ENCODE measurements around the gene PDE9A. TPM values are rescaled to one million over a fixed set of nuclear protein-coding genes. Genes with fewer than 3 reads are reported as not detected.
A peak's percentile ranks its signal among the peaks of the same experiment; 100 is the strongest.

Gene PDE9A
- total RNA-seq, 5 donors from 2014 or later (not counting 1 experiment from before 2014, with no cell fraction given) = 11.5 to 18.3 (median 16.1) TPM

- peak overlapping the region in 1 of 2 donors; percentile 22 for H3K27ac Mint-ChIP-seq
- Histone ChIP-seq H3K36me3 (ENCODE audit: control insufficient read depth in 2 of 2, extremely low read depth in 1 of 2, insufficient read depth in 1 of 2, low read length in 1 of 2) (peaks cover 7 to 12% of the 10 kb centered on the region in 2 donors), H3K9me3 (no peaks in the 10 kb centered on the region), H3K27me3 (replicated peaks in 1 of 2; ENCODE audit: control insufficient read depth in 2 of 2, extremely low read depth in 1 of 2, insufficient read depth in 2 of 2, low read length in 1 of 2) (peaks cover 0 to 5% of the 10 kb centered on the region in 2 experiments), H3K4me3 (ENCODE audit: control insufficient read depth in 1 of 2, extremely low read depth in 1 of 2, low read length in 1 of 2) (no peak overlapping the region), H3K27ac (ENCODE audit: low read length) (no peak overlapping the region), H3K4me1 (ENCODE audit: control insufficient read depth in 1 of 2, extremely low read depth in 1 of 2, insufficient read depth in 2 of 2, low read length in 2 of 2) (no peaks in the 10 kb centered on the region)
- H3K4me1 Mint-ChIP-seq = no peaks in the 10 kb centered on the region
- ATAC-seq (replicated peaks in 1 of 4) = no peak
- no peaks in the 10 kb centered on the region for H3K9me3 Mint-ChIP-seq
- POLR2A ChIA-PET = interaction anchor here in 1 of 2 donors (0.6 kb wide), 1 partner anchor 137 kb away, joined by 3 read pairs; no protein-coding TSS in a partner anchor
- H3K4me3 Mint-ChIP-seq = no peak overlapping the region
- CTCF ChIA-PET = no interaction called here
- no peaks in the 10 kb centered on the region for H3K27me3 Mint-ChIP-seq
- no peak for DNase-seq
- WGBS (ENCODE audit: insufficient coverage) = 95% methylated on average over 21 of the region's 27 CpGs
- peaks cover 32% of the 10 kb centered on the region for H3K36me3 Mint-ChIP-seq
Observed at GRCh38 chr21:42766739-42767560, 113.5 kb downstream of the PDE9A start.

DNA sequence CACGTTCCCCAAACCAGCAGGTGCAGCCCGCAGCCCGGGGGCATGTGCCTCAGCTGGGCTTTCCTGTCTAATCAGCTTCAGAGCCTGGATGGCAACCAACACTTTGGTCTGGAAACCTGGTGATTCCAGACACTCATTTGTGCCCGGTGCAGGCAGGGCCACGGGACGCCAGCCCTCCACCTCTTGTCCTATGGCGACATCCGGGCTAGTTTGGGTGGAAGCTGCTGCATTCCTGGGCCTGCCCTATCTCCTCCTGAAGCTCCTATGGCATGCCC is 114.1 kb downstream of the PDE9A start:
- H3K36me3 ChIP-seq (ENCODE audit: control insufficient read depth in 2 of 2, extremely low read depth in 1 of 2, insufficient read depth in 1 of 2, low read length in 1 of 2) = peaks cover 7 to 12% of the 10 kb centered on the region in 2 donors
- 95% methylated on average over 8 of the region's 8 CpGs for whole genome bisulfite sequencing (ENCODE audit: insufficient coverage)
- H3K27ac ChIP-seq (ENCODE audit: low read length) = no peak overlapping the region
- H3K4me1 ChIP-seq (ENCODE audit: control insufficient read depth in 1 of 2, extremely low read depth in 1 of 2, insufficient read depth in 2 of 2, low read length in 2 of 2) = no peaks in the 10 kb centered on the region
- ChIA-PET CTCF (interaction anchor here in 1 of 2 donors (0.5 kb wide), 1 partner anchor 174 kb away, joined by 3 read pairs; no protein-coding TSS in a partner anchor), POLR2A (interaction anchor here in 1 of 2 donors (0.6 kb wide), 1 partner anchor 137 kb away, joined by 3 read pairs; no protein-coding TSS in a partner anchor)
- H3K4me1 Mint-ChIP-seq = no peaks in the 10 kb centered on the region
- no peaks in the 10 kb centered on the region for H3K27me3 Mint-ChIP-seq
- ATAC-seq (replicated peaks in 1 of 4) (no peak), DNase-seq (no peak)
- no peak overlapping the region for H3K27ac Mint-ChIP-seq
- peaks cover 0 to 5% of the 10 kb centered on the region in 2 experiments for H3K27me3 ChIP-seq (replicated peaks in 1 of 2; ENCODE audit: control insufficient read depth in 2 of 2, extremely low read depth in 1 of 2, insufficient read depth in 2 of 2, low read length in 1 of 2)
- H3K9me3 Mint-ChIP-seq = no peaks in the 10 kb centered on the region
- H3K36me3 Mint-ChIP-seq = peaks cover 35% of the 10 kb centered on the region
- H3K4me3 Mint-ChIP-seq = no peak overlapping the region
- H3K4me3 ChIP-seq (ENCODE audit: control insufficient read depth in 1 of 2, extremely low read depth in 1 of 2, low read length in 1 of 2) = no peak overlapping the region
- H3K9me3 ChIP-seq = no peaks in the 10 kb centered on the region

DNA sequence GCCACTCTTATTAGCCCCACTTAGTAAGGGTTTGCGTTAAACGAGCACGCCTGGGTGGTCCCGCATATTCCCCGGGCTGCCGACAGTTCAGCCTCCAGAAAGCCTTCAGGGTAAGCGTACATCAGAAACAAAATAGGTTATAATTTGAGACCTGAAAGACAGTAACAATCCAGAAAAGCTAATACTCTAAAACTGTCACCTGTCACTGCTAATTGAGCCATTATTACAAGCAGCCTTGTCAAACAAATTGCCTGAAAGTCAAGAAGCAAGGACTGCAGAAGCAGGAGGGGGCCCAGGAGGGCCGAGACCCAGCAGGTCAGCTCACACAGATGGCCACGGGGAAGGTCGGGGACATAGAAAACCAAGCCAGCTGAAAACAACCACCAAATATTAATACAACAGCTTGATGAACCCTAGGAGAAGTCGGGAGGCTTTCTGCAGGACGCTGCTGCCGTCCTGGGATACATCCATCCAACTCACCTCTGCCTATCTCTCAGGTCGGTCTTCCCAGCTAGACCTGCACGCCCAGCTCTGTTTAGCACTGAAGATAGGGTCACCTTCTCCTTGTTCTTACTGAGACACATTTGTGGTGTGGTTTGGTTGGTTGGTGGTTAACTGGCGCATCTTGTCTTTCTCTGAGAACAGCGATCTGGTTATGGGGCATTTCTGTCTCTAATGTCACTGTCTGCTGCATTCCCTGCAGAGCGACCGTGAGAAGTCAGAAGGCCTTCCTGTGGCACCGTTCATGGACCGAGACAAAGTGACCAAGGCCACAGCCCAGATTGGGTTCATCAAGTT is 115.1 kb downstream of the PDE9A start:
- CTCF ChIA-PET = no interaction called here

DNA sequence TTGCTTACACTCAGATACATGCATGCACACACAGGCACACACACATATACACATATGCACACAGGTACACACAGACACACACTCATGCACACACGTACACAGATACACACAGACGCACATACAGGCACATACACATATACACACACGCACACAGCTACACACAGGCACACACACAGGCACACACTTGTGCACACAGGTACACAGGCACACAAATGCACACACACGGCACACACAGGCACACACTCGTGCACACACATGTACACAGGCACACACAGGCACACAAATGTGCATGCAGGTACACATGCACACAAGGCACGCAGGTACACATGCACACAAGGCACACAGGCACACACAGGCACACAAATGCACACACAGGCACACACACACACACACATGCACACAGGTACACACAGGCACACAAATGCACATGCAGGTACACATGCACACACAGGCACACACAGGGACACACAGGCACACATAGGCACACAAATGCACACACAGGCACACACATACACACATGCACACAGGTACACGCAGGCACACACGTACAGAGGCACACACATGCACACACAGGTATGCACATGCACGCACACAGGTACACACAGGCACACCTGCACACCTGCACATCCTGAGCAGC is 115.9 kb downstream of the PDE9A start:
- Mint-ChIP-seq H3K4me3 (no peak overlapping the region), H3K36me3 (peaks cover 37% of the 10 kb centered on the region)
- POLR2A ChIA-PET = no interaction called here

More for the DNA sequence above, 115.1 kb downstream of the PDE9A start:
- Mint-ChIP-seq H3K27ac (peak overlapping the region; percentile 75 to 80), H3K4me1 (no peaks in the 10 kb centered on the region), H3K27me3 (no peaks in the 10 kb centered on the region), H3K9me3 (no peaks in the 10 kb centered on the region), H3K4me3 (no peak overlapping the region), H3K36me3 (peaks cover 37% of the 10 kb centered on the region)
- Histone ChIP-seq H3K4me1 (ENCODE audit: control insufficient read depth in 1 of 2, extremely low read depth in 1 of 2, insufficient read depth in 2 of 2, low read length in 2 of 2) (no peaks in the 10 kb centered on the region), H3K36me3 (ENCODE audit: control insufficient read depth in 2 of 2, extremely low read depth in 1 of 2, insufficient read depth in 1 of 2, low read length in 1 of 2) (peaks cover 7 to 12% of the 10 kb centered on the region in 2 donors), H3K27ac (ENCODE audit: low read length) (no peak overlapping the region), H3K4me3 (ENCODE audit: control insufficient read depth in 1 of 2, extremely low read depth in 1 of 2, low read length in 1 of 2) (no peak overlapping the region), H3K27me3 (replicated peaks in 1 of 2; ENCODE audit: control insufficient read depth in 2 of 2, extremely low read depth in 1 of 2, insufficient read depth in 2 of 2, low read length in 1 of 2) (peaks cover 0 to 5% of the 10 kb centered on the region in 2 experiments), H3K9me3 (no peaks in the 10 kb centered on the region)
- WGBS (ENCODE audit: insufficient coverage) = 79% methylated on average over 8 of the region's 21 CpGs
- no peak for ATAC-seq (replicated peaks in 1 of 4)
- POLR2A ChIA-PET = no interaction called here
- DNase-seq = no peak

DNA sequence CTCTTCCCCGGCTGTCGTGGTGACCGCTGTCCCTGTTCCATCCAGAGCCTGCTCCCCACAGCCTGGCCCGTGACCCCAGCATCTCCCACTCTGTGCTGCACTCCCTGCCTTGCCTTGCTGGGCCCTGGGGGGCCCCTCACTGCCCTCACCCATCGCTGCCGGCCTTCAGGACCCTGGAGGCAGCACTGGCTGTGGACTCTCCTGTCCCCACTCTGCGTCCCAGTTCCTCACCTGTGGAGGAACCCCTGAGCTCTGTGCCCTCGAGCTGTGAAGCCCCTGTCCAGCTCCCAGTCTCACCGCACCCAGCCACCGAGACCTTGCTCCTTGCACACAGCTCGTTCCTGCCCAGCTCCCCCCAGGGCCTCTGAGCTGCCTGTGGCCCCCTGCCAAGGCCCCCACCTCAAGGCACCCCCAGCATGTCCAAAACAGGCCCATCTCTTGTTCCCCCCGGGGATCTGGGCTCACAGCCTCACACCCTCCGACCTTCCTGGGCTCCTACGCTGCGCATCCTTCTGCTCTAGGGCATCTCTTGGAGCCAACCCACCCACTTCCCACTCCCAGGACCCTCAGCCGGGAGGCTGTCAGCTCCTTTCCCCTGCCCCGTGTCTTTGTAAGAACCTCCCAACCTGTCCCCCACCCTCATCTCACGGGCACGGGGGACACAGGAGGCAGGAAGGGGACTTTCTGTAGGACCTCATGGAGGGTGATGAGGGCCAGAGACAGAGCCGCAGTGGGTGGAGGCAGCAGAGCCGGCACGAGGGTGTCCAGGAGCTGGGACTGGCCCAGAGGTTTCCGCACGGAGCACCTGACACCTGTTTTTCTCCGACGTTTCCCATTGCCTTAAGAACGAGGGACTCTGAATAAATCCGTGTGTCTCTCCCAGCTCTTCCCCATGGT is 116.6 kb downstream of the PDE9A start:
- POLR2A ChIA-PET = no interaction called here
- Mint-ChIP-seq H3K4me1 (no peaks in the 10 kb centered on the region), H3K27me3 (no peaks in the 10 kb centered on the region), H3K27ac (no peak overlapping the region), H3K9me3 (no peaks in the 10 kb centered on the region), H3K4me3 (no peak overlapping the region), H3K36me3 (peaks cover 36% of the 10 kb centered on the region)
- 88% methylated on average over 24 of the region's 28 CpGs for WGBS (ENCODE audit: insufficient coverage)
- Histone ChIP-seq H3K36me3 (ENCODE audit: control insufficient read depth in 2 of 2, extremely low read depth in 1 of 2, insufficient read depth in 1 of 2, low read length in 1 of 2) (peaks cover 7 to 12% of the 10 kb centered on the region in 2 donors), H3K9me3 (no peaks in the 10 kb centered on the region), H3K4me1 (ENCODE audit: control insufficient read depth in 1 of 2, extremely low read depth in 1 of 2, insufficient read depth in 2 of 2, low read length in 2 of 2) (no peaks in the 10 kb centered on the region), H3K27ac (ENCODE audit: low read length) (no peak overlapping the region), H3K27me3 (replicated peaks in 1 of 2; ENCODE audit: control insufficient read depth in 2 of 2, extremely low read depth in 1 of 2, insufficient read depth in 2 of 2, low read length in 1 of 2) (peaks cover 0 to 5% of the 10 kb centered on the region in 2 experiments), H3K4me3 (ENCODE audit: control insufficient read depth in 1 of 2, extremely low read depth in 1 of 2, low read length in 1 of 2) (no peak overlapping the region)
- CTCF ChIA-PET = no interaction called here
- no peak for ATAC-seq (replicated peaks in 1 of 4)
- DNase-seq = no peak

More for the DNA sequence above, 115.9 kb downstream of the PDE9A start:
- WGBS (ENCODE audit: insufficient coverage) = 94% methylated on average over 9 of the region's 9 CpGs
- H3K27ac Mint-ChIP-seq = peak overlapping the region; percentile 70 to 75
- H3K27ac ChIP-seq (ENCODE audit: low read length) = no peak overlapping the region
- H3K36me3 ChIP-seq (ENCODE audit: control insufficient read depth in 2 of 2, extremely low read depth in 1 of 2, insufficient read depth in 1 of 2, low read length in 1 of 2) = peaks cover 7 to 12% of the 10 kb centered on the region in 2 donors
- peaks cover 0 to 5% of the 10 kb centered on the region in 2 experiments for H3K27me3 ChIP-seq (replicated peaks in 1 of 2; ENCODE audit: control insufficient read depth in 2 of 2, extremely low read depth in 1 of 2, insufficient read depth in 2 of 2, low read length in 1 of 2)
- no peaks in the 10 kb centered on the region for H3K27me3 Mint-ChIP-seq
- DNase-seq (no peak), ATAC-seq (replicated peaks in 1 of 4) (no peak)
- no peaks in the 10 kb centered on the region for H3K4me1 ChIP-seq (ENCODE audit: control insufficient read depth in 1 of 2, extremely low read depth in 1 of 2, insufficient read depth in 2 of 2, low read length in 2 of 2)
- no peak overlapping the region for H3K4me3 ChIP-seq (ENCODE audit: control insufficient read depth in 1 of 2, extremely low read depth in 1 of 2, low read length in 1 of 2)
- no peaks in the 10 kb centered on the region for H3K9me3 ChIP-seq
- CTCF ChIA-PET = no interaction called here
- H3K9me3 Mint-ChIP-seq = no peaks in the 10 kb centered on the region
- no peaks in the 10 kb centered on the region for H3K4me1 Mint-ChIP-seq

All from T-cell (primary cell).